ENCODE results near the gene CHST10. TPM values are rescaled to one million over a fixed set of nuclear protein-coding genes. Genes with fewer than 3 reads are reported as not detected.

CHST10 gene
- total and polyA plus RNA-seq, 2 donors (not counting 3 experiments of a cell fraction or from before 2014, with no cell fraction given): 11.1 to 12.3 TPM

DNA sequence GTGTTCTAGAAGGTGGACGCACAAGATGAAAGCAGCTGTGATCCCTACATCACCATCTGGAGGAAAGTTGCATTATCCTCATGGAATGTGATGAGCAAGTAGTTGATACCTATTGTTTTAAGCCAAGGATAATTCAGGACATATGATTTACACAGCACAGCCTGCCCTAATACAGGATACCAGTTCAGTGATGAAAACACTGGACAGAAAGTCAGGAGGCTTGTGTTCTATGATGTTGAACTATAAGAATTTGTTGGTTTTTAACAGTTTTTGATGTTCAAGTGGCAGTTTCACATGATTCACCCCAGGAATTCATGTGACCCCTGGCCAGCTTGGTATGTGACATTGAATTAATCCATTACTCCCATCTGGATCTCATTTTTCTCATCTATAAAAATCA is 6.2 kb upstream of the CHST10 start:
- Histone ChIP-seq H3K4me3 (replicated peaks in 1 of 3; ENCODE audit: insufficient read depth in 1 of 3, low read depth in 1 of 3, low read length in 3 of 3) (no peak overlapping the region), H2AFZ (ENCODE audit: low read depth, low read length) (no peak overlapping the region), H3K9ac (replicated peaks; ENCODE audit: extremely low read depth, insufficient read depth, low read length) (no peak overlapping the region), H3K4me1 (ENCODE audit: control insufficient read depth, extremely low read depth, insufficient read depth, low read length) (no peaks in the 10 kb centered on the region), H3K27ac (ENCODE audit: insufficient read depth, low read depth, low read length) (no peak overlapping the region), H3K9me3 (replicated peaks; ENCODE audit: control insufficient read depth, insufficient read depth, low read length) (no peaks in the 10 kb centered on the region), H3K9me1 (replicated peaks; ENCODE audit: control insufficient read depth, extremely low read depth, insufficient read depth, low read length) (no peaks in the 10 kb centered on the region), H3K27me3 (ENCODE audit: control insufficient read depth in 2 of 2, insufficient read depth in 2 of 2, low read length in 2 of 2) (peaks cover 2 to 5% of the 10 kb centered on the region in 2 experiments), H3K4me2 (ENCODE audit: insufficient read depth, low read length) (no peak overlapping the region), H3K79me2 (ENCODE audit: control insufficient read depth, insufficient read depth, low read length) (no peaks in the 10 kb centered on the region), H4K20me1 (replicated peaks; ENCODE audit: control insufficient read depth, extremely low read depth, insufficient read depth, low read length) (no peaks in the 10 kb centered on the region), H3K36me3 (ENCODE audit: control insufficient read depth in 2 of 2, extremely low read depth in 1 of 2, insufficient read depth in 2 of 2, low read length in 2 of 2) (no peaks in the 10 kb centered on the region)
- no peak for TF ChIP-seq POLR2AphosphoS5 (IDR thresholded peaks at IDR 0.05; ENCODE audit: insufficient read depth, low read depth, low read length)
- TF ChIP-seq, protein P1, sequence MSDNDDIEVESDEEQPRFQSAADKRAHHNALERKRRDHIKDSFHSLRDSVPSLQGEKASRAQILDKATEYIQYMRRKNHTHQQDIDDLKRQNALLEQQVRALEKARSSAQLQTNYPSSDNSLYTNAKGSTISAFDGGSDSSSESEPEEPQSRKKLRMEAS (IDR thresholded peaks at IDR 0.05; ENCODE audit: insufficient read depth, insufficient read length): no peak
- TF ChIP-seq GATA2 (IDR thresholded peaks at IDR 0.05; ENCODE audit: insufficient read depth, insufficient read length, low read depth, low read length): no peak
- no peak for TF ChIP-seq POLR2A (IDR thresholded peaks at IDR 0.05; ENCODE audit: low read depth, low read length)
- TF ChIP-seq MYC (IDR thresholded peaks at IDR 0.05; ENCODE audit: low read depth, low read length): no peak
- no peak for TF ChIP-seq EZH2 (IDR thresholded peaks at IDR 0.05; ENCODE audit: borderline replicate concordance, low read depth, low read length, severe bottlenecking)
- TF ChIP-seq FOS (IDR thresholded peaks at IDR 0.05; ENCODE audit: borderline replicate concordance, insufficient read depth, low read length): no peak
- TF ChIP-seq, protein P2, sequence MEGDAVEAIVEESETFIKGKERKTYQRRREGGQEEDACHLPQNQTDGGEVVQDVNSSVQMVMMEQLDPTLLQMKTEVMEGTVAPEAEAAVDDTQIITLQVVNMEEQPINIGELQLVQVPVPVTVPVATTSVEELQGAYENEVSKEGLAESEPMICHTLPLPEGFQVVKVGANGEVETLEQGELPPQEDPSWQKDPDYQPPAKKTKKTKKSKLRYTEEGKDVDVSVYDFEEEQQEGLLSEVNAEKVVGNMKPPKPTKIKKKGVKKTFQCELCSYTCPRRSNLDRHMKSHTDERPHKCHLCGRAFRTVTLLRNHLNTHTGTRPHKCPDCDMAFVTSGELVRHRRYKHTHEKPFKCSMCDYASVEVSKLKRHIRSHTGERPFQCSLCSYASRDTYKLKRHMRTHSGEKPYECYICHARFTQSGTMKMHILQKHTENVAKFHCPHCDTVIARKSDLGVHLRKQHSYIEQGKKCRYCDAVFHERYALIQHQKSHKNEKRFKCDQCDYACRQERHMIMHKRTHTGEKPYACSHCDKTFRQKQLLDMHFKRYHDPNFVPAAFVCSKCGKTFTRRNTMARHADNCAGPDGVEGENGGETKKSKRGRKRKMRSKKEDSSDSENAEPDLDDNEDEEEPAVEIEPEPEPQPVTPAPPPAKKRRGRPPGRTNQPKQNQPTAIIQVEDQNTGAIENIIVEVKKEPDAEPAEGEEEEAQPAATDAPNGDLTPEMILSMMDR (IDR thresholded peaks at IDR 0.05; ENCODE audit: extremely low read depth in 1 of 2, insufficient read depth in 1 of 2, low read depth in 1 of 2, low read length in 2 of 2): no peak
- ChIA-PET POLR2A (no interaction called here), CTCF (interaction anchor here (2.0 kb wide), 1 partner anchor 139 kb away, joined by 8 read pairs; the partner anchor contains the start of gene PDCL3)
- no peak for DNase-seq (ENCODE audit: low read depth, low spot score)
- no TSS peak for BruUV-seq (replicated peaks)
- intact Hi-C loops (cut with micrococcal nuclease): loop anchor here (10.0 kb wide), 2 partner anchors 141 to 561 kb away; partner anchors contain the start of gene PDCL3
- dilution Hi-C loops (cut with MboI; ENCODE audit: extremely low pct_ligation_motif_present, low sequenced_read_pairs): no loop called here
- no peak for FAIRE-seq

Measured in endothelial cell of umbilical vein (primary cell).